Cardiac muscle cell (in vitro differentiated cells and primary cell): ENCODE data around the gene DPH2. TPM values are rescaled to one million over a fixed set of nuclear protein-coding genes. Genes with fewer than 3 reads are reported as not detected.

Experiments
- DNase-seq, 2 donors: peaks; one replicate each; pipeline versions ENCODE4 v3.0.0 to v3.0.0-alpha.2; 2010 to 2017; ENCODE audit warnings: low read depth in 1 of 2, low spot score in 1 of 2
- H3K27ac ChIP-seq: fragments of 200-600 bp; sonication (generic); 2 replicates; pipeline ENCODE4 v1.5.1; 2016
- H3K27me3 ChIP-seq: fragments of 200-600 bp; sonication (generic); 2 replicates; pipeline ENCODE4 v1.6.0; 2016; ENCODE audit warnings: control low read depth
- H3K36me3 ChIP-seq: fragments of 200-600 bp; sonication (generic); 2 replicates; pipeline ENCODE4 v1.5.1; 2016; ENCODE audit warnings: control low read depth
- H3K4me1 ChIP-seq: fragments of 200-600 bp; sonication (generic); 2 replicates; pipeline ENCODE4 v1.8.1; 2017; ENCODE audit warnings: low read depth, mild to moderate bottlenecking, mixed run types
- H3K4me3 ChIP-seq: fragments of 200-600 bp; sonication (generic); 2 replicates; pipeline ENCODE4 v1.5.1; 2016; ENCODE audit warnings: mild to moderate bottlenecking
- H3K9me3 ChIP-seq: fragments of 200-600 bp; sonication (generic); 2 replicates; pipeline ENCODE4 v1.5.1; 2017; ENCODE audit warnings: low read depth, mild to moderate bottlenecking, control low read depth
- CTCF ChIP-seq: IDR thresholded peaks from 2 replicates; pipeline ENCODE4 v1.5.1; 2012; ENCODE audit warnings: low read depth, mild to moderate bottlenecking, low read length
- polyA plus RNA-seq: library from polyadenylated mRNA; unstranded; fragments of >200 nt; fragmentation: Nextera tagmentation; extraction: Ambion mirVana; gene quantifications from 2 replicates; pipeline ENCODE4 v1.2.1, GENCODE V29; 2016
- total RNA-seq: library from RNA; depleted of rRNA; stranded (reverse); fragments of >200 nt; gene quantifications from 2 replicates; pipeline ENCODE4 v1.2.3, GENCODE V29; 2016

The DPH2 gene
- total and polyA plus RNA-seq, 2 experiments from 2014 or later = 20.7 to 21.5 TPM

- DNase-seq = no peak
- Histone ChIP-seq H3K4me3 (no peak overlapping the region), H3K27me3 (peaks cover 8% of the 10 kb centered on the region), H3K36me3 (no peaks in the 10 kb centered on the region), H3K9me3 (no peaks in the 10 kb centered on the region), H3K4me1 (peaks cover 5% of the 10 kb centered on the region), H3K27ac (no peak overlapping the region)
- no peak for TF ChIP-seq CTCF
These were observed 31.4 kb upstream of the DPH2 start for GRCh38 chr1:43938383-43938782.

GRCh38 chr1:43938892-43939587 lies 30.8 kb upstream of the DPH2 start:
- H3K9me3 ChIP-seq = no peaks in the 10 kb centered on the region
- TF ChIP-seq CTCF = no peak
- H3K4me3 ChIP-seq = no peak overlapping the region
- H3K27me3 ChIP-seq = peaks cover 8% of the 10 kb centered on the region
- peaks cover 5% of the 10 kb centered on the region for H3K4me1 ChIP-seq
- no peak overlapping the region for H3K27ac ChIP-seq
- DNase-seq = no peak
- H3K36me3 ChIP-seq = no peaks in the 10 kb centered on the region

- H3K4me1 ChIP-seq = peaks cover 7% of the 10 kb centered on the region
- peaks cover 4% of the 10 kb centered on the region for H3K27me3 ChIP-seq
- no peak overlapping the region for H3K4me3 ChIP-seq
- H3K36me3 ChIP-seq = no peaks in the 10 kb centered on the region
- no peak overlapping the region for H3K27ac ChIP-seq
- no peak for DNase-seq
- TF ChIP-seq CTCF = no peak
- H3K9me3 ChIP-seq = no peaks in the 10 kb centered on the region
These were observed 27.4 kb upstream of the DPH2 start for GRCh38 chr1:43942411-43942810.

- peaks cover 3% of the 10 kb centered on the region for H3K27me3 ChIP-seq
- no peaks in the 10 kb centered on the region for H3K36me3 ChIP-seq
- no peaks in the 10 kb centered on the region for H3K9me3 ChIP-seq
- H3K27ac ChIP-seq = no peak overlapping the region
- no peak overlapping the region for H3K4me3 ChIP-seq
- no peak for TF ChIP-seq CTCF
- peaks cover 12% of the 10 kb centered on the region for H3K4me1 ChIP-seq
- DNase-seq = no peak
These were observed 24.9 kb upstream of the DPH2 start for GRCh38 chr1:43944860-43945259.

- no peak for TF ChIP-seq CTCF
- no peaks in the 10 kb centered on the region for H3K36me3 ChIP-seq
- H3K4me3 ChIP-seq = peak overlapping the region; percentile 56
- H3K4me1 ChIP-seq = peaks cover 12% of the 10 kb centered on the region
- H3K27me3 ChIP-seq = no peaks in the 10 kb centered on the region
- H3K9me3 ChIP-seq = no peaks in the 10 kb centered on the region
- DNase-seq = no peak
- H3K27ac ChIP-seq = peak overlapping the region; percentile 99
These were observed 24.1 kb upstream of the DPH2 start for GRCh38 chr1:43945674-43946235.
